H1 (cell line): ENCODE measurements around the gene MAPK1. TPM values are rescaled to one million over a fixed set of nuclear protein-coding genes. Genes with fewer than 3 reads are reported as not detected.

Experiments
- CTCF ChIA-PET: fragments of 300-600 bp; sonication (Branson Sonifier 250); formaldehyde crosslinking; loops from one replicate; lab custom pipeline; 2021; ENCODE audit not compliant: partially characterized antibody; lab: Charles Lee
- POLR2A ChIA-PET: fragments of 300-600 bp; sonication (Branson Sonifier 250); formaldehyde crosslinking; loops from one replicate; lab custom pipeline; 2021; ENCODE audit warnings: inconsistent platforms; ENCODE audit not compliant: partially characterized antibody; lab: Charles Lee
- DNase-seq, 2 experiments: peaks; one replicate each; pipeline versions ENCODE4 v3.0.0 to v3.0.0-alpha.2; 2010 to 2022; ENCODE audit warnings: low spot score in 2 of 2, low read depth in 1 of 2, mixed read lengths in 1 of 2
- FAIRE-seq: peaks from 2 replicates; lab custom pipeline; 2011; peaks lifted over from hg19 to GRCh38; lab: Jason Lieb, UNC
- H2AFZ ChIP-seq: 2 replicates; pipeline ENCODE4 v1.8.1; 2012; ENCODE audit warnings: low read length, inconsistent platforms
- H2AK5ac ChIP-seq: 2 replicates; pipeline ENCODE4 v1.6.1; 2013; ENCODE audit warnings: low read depth, low read length
- H2BK120ac ChIP-seq: replicated peaks from 2 replicates; pipeline ENCODE3; 2013; ENCODE audit warnings: low read depth, low read length, inconsistent platforms
- H2BK12ac ChIP-seq: 2 replicates; pipeline ENCODE4 v1.6.1; 2013; ENCODE audit warnings: low read depth, low read length
- H2BK15ac ChIP-seq: 2 replicates; pipeline ENCODE4 v1.6.1; 2013; ENCODE audit warnings: low read length
- H2BK20ac ChIP-seq: 2 replicates; pipeline ENCODE4 v1.6.1; 2013; ENCODE audit warnings: low read length
- H2BK5ac ChIP-seq: 2 replicates; pipeline ENCODE4 v1.6.1; 2013; ENCODE audit warnings: low read depth, low read length
- H3K14ac ChIP-seq: 2 replicates; pipeline ENCODE4 v1.6.1; 2013; ENCODE audit warnings: inconsistent platforms; ENCODE audit not compliant: insufficient read length
- H3K18ac ChIP-seq: 2 replicates; pipeline ENCODE4 v1.6.1; 2013; ENCODE audit warnings: low read length; ENCODE audit errors: extremely low read depth
- H3K23ac ChIP-seq: 2 replicates; pipeline ENCODE4 v1.6.1; 2013; ENCODE audit warnings: inconsistent platforms; ENCODE audit not compliant: insufficient read length
- H3K23me2 ChIP-seq: 2 replicates; pipeline ENCODE4 v1.6.1; 2013; ENCODE audit warnings: low read depth, low read length
- H3K27ac ChIP-seq: 2 replicates; pipeline ENCODE4 v1.6.1; 2011; ENCODE audit warnings: low read depth, low read length, inconsistent platforms
- H3K27me3 ChIP-seq, 4 experiments: replicated peaks in 1 of 4; 1 replicate in 1 of 4; 2 replicates in 3 of 4; pipeline versions ENCODE4 v1.6.1 to v1.8.1; 2011 to 2013; ENCODE audit warnings: low read length in 3 of 4, mild to moderate bottlenecking in 3 of 4, inconsistent platforms in 2 of 4, mixed read lengths in 2 of 4, moderate library complexity in 1 of 4; ENCODE audit not compliant: control insufficient read depth in 3 of 4, insufficient read depth in 3 of 4; ENCODE audit errors: extremely low read depth in 1 of 4
- H3K36me3 ChIP-seq, 4 experiments: 2 replicates each; pipeline versions ENCODE4 v1.6.1 to v1.8.1; 2011 to 2013; ENCODE audit warnings: mild to moderate bottlenecking in 4 of 4, low read length in 3 of 4, moderate library complexity in 2 of 4, control low read depth in 1 of 4, inconsistent platforms in 1 of 4; ENCODE audit not compliant: insufficient read depth in 4 of 4, control insufficient read depth in 2 of 4
- H3K4ac ChIP-seq: replicated peaks from 2 replicates; pipeline ENCODE3; 2013; ENCODE audit warnings: low read length, low read depth, mixed read lengths, inconsistent platforms; ENCODE audit not compliant: insufficient read length
- H3K4me1 ChIP-seq, 4 experiments: replicated peaks in 1 of 4; 1 replicate in 1 of 4; 2 replicates in 3 of 4; pipeline versions ENCODE4 v1.6.1 to v1.8.1; 2011 to 2013; ENCODE audit warnings: low read length in 3 of 4, inconsistent platforms in 2 of 4, mixed read lengths in 1 of 4; ENCODE audit not compliant: insufficient read depth in 4 of 4, control insufficient read depth in 3 of 4
- H3K4me2 ChIP-seq, 2 experiments: 2 replicates each; pipeline versions ENCODE4 v1.6.1 to v1.8.1; 2011 to 2013; ENCODE audit warnings: low read depth in 2 of 2, low read length in 2 of 2, control low read depth in 1 of 2, inconsistent platforms in 1 of 2, mild to moderate bottlenecking in 1 of 2; ENCODE audit not compliant: insufficient read depth in 1 of 2
- H3K4me3 ChIP-seq, 4 experiments: fragments of 200-600, 300-600 bp in 1 of 4; sonication (generic), shearing (Covaris generic), sonication (Bioruptor Twin) in 1 of 4; 2 replicates each; pipeline versions ENCODE4 v1.5.1 to v1.8.1; 2011 to 2016; ENCODE audit warnings: low read length in 4 of 4, low read depth in 3 of 4, control low read depth in 2 of 4, inconsistent platforms in 2 of 4, mild to moderate bottlenecking in 2 of 4, mixed read lengths in 1 of 4, moderate library complexity in 1 of 4; ENCODE audit not compliant: insufficient read depth in 2 of 4; ENCODE audit errors: extremely low read depth in 1 of 4
- H3K56ac ChIP-seq: replicated peaks from 2 replicates; pipeline ENCODE3; 2013; ENCODE audit warnings: low read depth, mild to moderate bottlenecking, mixed read lengths, low read length, inconsistent platforms; ENCODE audit not compliant: insufficient read length
- H3K79me1 ChIP-seq: 2 replicates; pipeline ENCODE4 v1.6.1; 2013; ENCODE audit warnings: low read depth, low read length, control low read depth
- H3K79me2 ChIP-seq, 2 experiments: 2 replicates each; pipeline versions ENCODE4 v1.6.1 to v1.8.1; 2012 to 2013; ENCODE audit warnings: low read length in 2 of 2, mild to moderate bottlenecking in 2 of 2, inconsistent platforms in 1 of 2; ENCODE audit not compliant: insufficient read depth in 2 of 2, control insufficient read depth in 1 of 2
- H3K9ac ChIP-seq, 4 experiments: replicated peaks in 1 of 4; 1 replicate in 1 of 4; 2 replicates in 3 of 4; pipeline versions ENCODE4 v1.6.1 to v1.8.1; 2011 to 2013; ENCODE audit warnings: low read depth in 3 of 4, low read length in 3 of 4, control low read depth in 2 of 4, mild to moderate bottlenecking in 2 of 4, moderate library complexity in 2 of 4, inconsistent platforms in 1 of 4; ENCODE audit errors: extremely low read depth in 1 of 4
- H3K9me3 ChIP-seq, 2 experiments: 2 replicates each; pipeline versions ENCODE4 v1.6.1 to v1.8.1; 2012 to 2013; ENCODE audit warnings: mild to moderate bottlenecking in 2 of 2, moderate library complexity in 2 of 2, control low read depth in 1 of 2, inconsistent platforms in 1 of 2, low read depth in 1 of 2, low read length in 1 of 2, mixed read lengths in 1 of 2; ENCODE audit not compliant: insufficient read depth in 2 of 2
- H4K20me1 ChIP-seq, 2 experiments: replicated peaks in 1 of 2; 2 replicates each; pipeline versions ENCODE3 to v1.8.1; 2011 to 2013; ENCODE audit warnings: inconsistent platforms in 2 of 2, low read length in 2 of 2, mild to moderate bottlenecking in 1 of 2; ENCODE audit not compliant: insufficient read depth in 2 of 2, control insufficient read depth in 1 of 2
- H4K5ac ChIP-seq: 2 replicates; pipeline ENCODE4 v1.6.1; 2013; ENCODE audit warnings: low read length, low read depth, mixed read lengths, inconsistent platforms; ENCODE audit not compliant: insufficient read length
- H4K8ac ChIP-seq: 2 replicates; pipeline ENCODE4 v1.8.0; 2013; ENCODE audit warnings: mild to moderate bottlenecking, moderate library complexity, low read length, inconsistent platforms; ENCODE audit not compliant: insufficient read depth; ENCODE audit errors: extremely low read depth
- H4K91ac ChIP-seq: replicated peaks from 2 replicates; pipeline ENCODE3; 2013; ENCODE audit warnings: low read length, mixed read lengths, inconsistent platforms; ENCODE audit not compliant: insufficient read length
- CBX5 ChIP-seq: fragments of 300-800, 300-1000 bp; sonication (generic); IDR thresholded peaks from 2 replicates; pipeline ENCODE4 v1.7.1; 2016; ENCODE audit warnings: antibody characterized with exemption, low read length, low read depth
- CEBPB ChIP-seq: IDR thresholded peaks from 2 replicates; pipeline ENCODE4 v1.6.1; 2012; ENCODE audit warnings: low read depth, low read length
- CHD1 ChIP-seq: IDR thresholded peaks from 2 replicates; pipeline ENCODE4 v1.6.1; 2012; ENCODE audit warnings: low read depth, low read length, improper control_type of control experiment
- EP300 ChIP-seq, 2 experiments: IDR thresholded peaks; 1 replicate in 1 of 2; 2 replicates in 1 of 2; pipeline ENCODE4 v1.6.1; 2011 to 2012; ENCODE audit warnings: low read depth in 2 of 2, low read length in 2 of 2, mild to moderate bottlenecking in 2 of 2, borderline replicate concordance in 1 of 2, inconsistent platforms in 1 of 2, moderate library complexity in 1 of 2
- MAFK ChIP-seq: IDR thresholded peaks from 2 replicates; pipeline ENCODE4 v1.6.1; 2012; ENCODE audit warnings: low read depth, mild to moderate bottlenecking, improper control_type of control experiment, low read length
- PHF8 ChIP-seq: fragments of 200-600 bp; sonication (generic); conservative IDR thresholded peaks from 2 replicates; pipeline ENCODE4 v1.7.1; 2012; ENCODE audit warnings: low read depth, mild to moderate bottlenecking, inconsistent platforms, low read length, moderate library complexity
- SRF ChIP-seq: IDR thresholded peaks from 2 replicates; pipeline ENCODE4 v1.6.1; 2011; ENCODE audit warnings: mild to moderate bottlenecking, low read depth, low read length, moderate library complexity
- TAF1 ChIP-seq: IDR thresholded peaks from 2 replicates; pipeline ENCODE4 v1.6.1; 2011; ENCODE audit warnings: mild to moderate bottlenecking, low read depth, low read length
- TBP ChIP-seq: IDR thresholded peaks from 2 replicates; pipeline ENCODE4 v1.6.1; 2011; ENCODE audit warnings: low read depth, low read length, improper control_type of control experiment
- TEAD4 ChIP-seq: IDR thresholded peaks from 2 replicates; pipeline ENCODE4 v1.6.1; 2012; ENCODE audit warnings: low read depth, low read length, inconsistent platforms, mixed read lengths
- WGBS, 2 experiments: shearing (Covaris generic) in 1 of 2; methylation state at CpG; one replicate each; pipeline versions ENCODE4 v1.1.6 to v1.1.7; 2013 to 2015; ENCODE audit warnings: low lambda C conversion rate in 2 of 2, mixed read lengths in 2 of 2, inconsistent platforms in 1 of 2, low coverage in 1 of 2, missing lambda C conversion rate in 1 of 2; ENCODE audit not compliant: insufficient replicate concordance in 2 of 2, insufficient coverage in 1 of 2, insufficient read length in 1 of 2; ENCODE audit errors: extremely low coverage in 1 of 2, missing lambda C conversion rate in 1 of 2; 5-methylcytosine and 5-hydroxymethylcytosine counted together
- polyA plus RNA-seq, 7 experiments: library from polyadenylated mRNA; depleted of rRNA in 3 of 7; stranded (reverse) in 5 of 7; unstranded in 2 of 7; fragments of >200 nt in 5 of 7; fragments of 200-250 nt in 2 of 7; gene quantifications; 1 replicate in 5 of 7; 2 replicates in 1 of 7; 4 replicates in 1 of 7; pipeline versions ENCODE4 v1.2.1 to v1.2.3, GENCODE V29; 2011 to 2013; ENCODE audit warnings: missing spikeins in 2 of 7, mixed read lengths in 2 of 7
- total RNA-seq: library from RNA; stranded (reverse); fragmentation: NEBNext Ultra II Directional; extraction: Animal tissue kit (Norgen Biotek cat#: 25700); gene quantifications from 2 replicates; pipeline ENCODE4 v1.2.1, GENCODE V29; 2021

The MAPK1 gene
- total and polyA plus RNA-seq, 2 of the 8 experiments (the other 6 are each of a cell fraction or from before 2014, with no cell fraction given) = 28.1 to 101 TPM

- TF ChIP-seq TEAD4 = no peak
- no peak for TF ChIP-seq SRF
- TF ChIP-seq CHD1 = no peak
- TF ChIP-seq TAF1 = no peak
- TF ChIP-seq TBP = no peak
- TF ChIP-seq CEBPB = no peak
- no peak for TF ChIP-seq CBX5
- TF ChIP-seq MAFK = no peak
- no peak for TF ChIP-seq EP300 (IDR thresholded peaks at IDR 0.05; ENCODE audit: borderline replicate concordance in 1 of 2, low read depth in 2 of 2, low read length in 2 of 2)
- TF ChIP-seq PHF8 = no peak
- no peaks in the 10 kb centered on the region for H3K23me2 ChIP-seq
- DNase-seq (no peak), FAIRE-seq (no peak)
- H3K4me3 ChIP-seq = no peak overlapping the region
- no peak overlapping the region for H2AFZ ChIP-seq
- no peaks in the 10 kb centered on the region for H4K20me1 ChIP-seq
- H3K18ac ChIP-seq = no peak overlapping the region
- H3K36me3 ChIP-seq = no peaks in the 10 kb centered on the region
- H2BK5ac ChIP-seq = no peak overlapping the region
- H3K27me3 ChIP-seq = no peaks in the 10 kb centered on the region
- no peak overlapping the region for H3K23ac ChIP-seq
- no peaks in the 10 kb centered on the region for H3K79me2 ChIP-seq
- no peaks in the 10 kb centered on the region for H3K4me1 ChIP-seq
- no peak overlapping the region for H4K91ac ChIP-seq
- H2AK5ac ChIP-seq = no peak overlapping the region
- H3K27ac ChIP-seq = no peak overlapping the region
- no peak overlapping the region for H4K5ac ChIP-seq
- H2BK20ac ChIP-seq = no peak overlapping the region
- H3K4ac ChIP-seq = no peak overlapping the region
- H3K56ac ChIP-seq = no peak overlapping the region
- no peaks in the 10 kb centered on the region for H3K9me3 ChIP-seq
- 93% methylated on average over 10 of the region's 10 CpGs; no CpG with 5 or more reads in 1 of the 2 experiments for WGBS, 2 experiments
- H2BK12ac ChIP-seq = no peak overlapping the region
- no peak overlapping the region for H3K4me2 ChIP-seq
- no peak overlapping the region for H3K9ac ChIP-seq
- no peak overlapping the region for H4K8ac ChIP-seq
- no peak overlapping the region for H2BK120ac ChIP-seq
- H3K14ac ChIP-seq = no peak overlapping the region
- CTCF ChIA-PET = interaction anchor here (1.8 kb wide), 1 partner anchor 26 kb away, joined by 5 read pairs; no protein-coding TSS in a partner anchor
- POLR2A ChIA-PET = no interaction called here
- H2BK15ac ChIP-seq = no peak overlapping the region
- no peaks in the 10 kb centered on the region for H3K79me1 ChIP-seq
Observed at GRCh38 chr22:21889251-21889990, 22.0 kb upstream of the MAPK1 start.
